HepG2 (cell line): ENCODE measurements around the gene STMN1. TPM values are rescaled to one million over a fixed set of nuclear protein-coding genes. Genes with fewer than 3 reads are reported as not detected.
A peak's percentile ranks its signal among the peaks of the same experiment; 100 is the strongest.

ENCODE experiments used
- CEBPB ChIP-seq: IDR thresholded peaks from 2 replicates; pipeline ENCODE4 v1.6.1; 2011; ENCODE audit warnings: low read depth, low read length, improper control_type of control experiment, borderline replicate concordance
- CREB1 ChIP-seq, 2 experiments: fragments of 450-650 bp in 1 of 2; IDR thresholded peaks; 2 replicates each; pipeline ENCODE4 v1.6.1; 2016 to 2017; ENCODE audit warnings: control low read depth in 1 of 2, mild to moderate bottlenecking in 1 of 2, missing compliant biosample characterization in 1 of 2, missing genetic modification characterization in 1 of 2
- CTCF ChIP-seq: sonication (generic); formaldehyde crosslinking; IDR thresholded peaks from 2 replicates; pipeline ENCODE4 v1.5.0; 2020; ENCODE audit warnings: mild to moderate bottlenecking, missing genetic modification reagents, moderate library complexity
- IRF2 ChIP-seq: IDR thresholded peaks from 2 replicates; pipeline ENCODE4 v1.6.1; 2018; ENCODE audit warnings: missing genetic modification reagents, missing compliant biosample characterization
- KAT8 ChIP-seq: IDR thresholded peaks from 2 replicates; pipeline ENCODE4 v1.6.1; 2016; ENCODE audit warnings: missing genetic modification reagents, missing compliant biosample characterization
- KDM1A ChIP-seq: IDR thresholded peaks from 2 replicates; pipeline ENCODE4 v1.6.1; 2016; ENCODE audit warnings: missing compliant biosample characterization
- MNT ChIP-seq: fragments of 450-650 bp; IDR thresholded peaks from 2 replicates; pipeline ENCODE4 v1.6.1; 2016
- MYC ChIP-seq: sonication (generic); formaldehyde crosslinking; IDR thresholded peaks from 2 replicates; pipeline ENCODE4 v1.9.0; 2021; ENCODE audit warnings: missing genetic modification reagents, borderline replicate concordance
- PHF20 ChIP-seq: sonication (generic); formaldehyde crosslinking; IDR thresholded peaks from 2 replicates; pipeline ENCODE4 v1.5.0; 2020; ENCODE audit warnings: mild to moderate bottlenecking, missing genetic modification reagents
- TBX3 ChIP-seq: fragments of 450-650 bp; IDR thresholded peaks from 2 replicates; pipeline ENCODE4 v1.6.1; 2017; ENCODE audit warnings: antibody characterized with exemption, mild to moderate bottlenecking, inconsistent platforms, borderline replicate concordance
- ZNF33A ChIP-seq: sonication (generic); formaldehyde crosslinking; IDR thresholded peaks from 2 replicates; pipeline ENCODE4 v1.5.1; 2020; ENCODE audit warnings: missing genetic modification reagents, mild to moderate bottlenecking, moderate library complexity, borderline replicate concordance
- ZNF343 ChIP-seq: sonication (generic); formaldehyde crosslinking; IDR thresholded peaks from 2 replicates; pipeline ENCODE4 v1.4.0; 2020; ENCODE audit warnings: mild to moderate bottlenecking, missing genetic modification reagents
- polyA plus RNA-seq, 8 experiments: library from polyadenylated mRNA; depleted of rRNA in 3 of 8; stranded (reverse) in 7 of 8; unstranded in 1 of 8; fragments of >200 nt; fragmentation: Illumina TruSeq in 4 of 8; extraction: Trizol in 4 of 8; gene quantifications; 2 replicates each; pipeline versions ENCODE4 v1.2.1 to v1.2.3, GENCODE V29; 2011 to 2016; ENCODE audit warnings: low read depth in 4 of 8, missing spikeins in 1 of 8, mixed read lengths in 1 of 8; ENCODE audit not compliant: insufficient read depth in 1 of 8
- total RNA-seq, 5 experiments: library from RNA; depleted of rRNA; stranded (reverse); fragments of >200 nt; fragmentation: Illumina TruSeq; extraction: Trizol; gene quantifications; 2 replicates each; pipeline ENCODE4 v1.2.3, GENCODE V29; 2016; ENCODE audit warnings: low read depth in 1 of 5
- TF ChIP-seq, protein P1 (sequence below), 2 experiments: fragments of 450-650 bp in 1 of 2; sonication (generic) in 1 of 2; formaldehyde crosslinking in 1 of 2; IDR thresholded peaks; 2 replicates each; pipeline versions ENCODE4 v1.6.1 to v1.8.0; 2016 to 2022; ENCODE audit warnings: antibody characterized with exemption in 1 of 2, mild to moderate bottlenecking in 1 of 2, missing genetic modification reagents in 1 of 2
- TF ChIP-seq, protein P2 (sequence below): sonication (generic); formaldehyde crosslinking; IDR thresholded peaks from 2 replicates; pipeline ENCODE4 v1.8.1; 2023; ENCODE audit warnings: mild to moderate bottlenecking, missing genetic modification reagents

Gene STMN1
- total and polyA plus RNA-seq, 2 of the 13 experiments (the other 11 are each of a cell fraction or from before 2014, with no cell fraction given) = 45.9 to 409 TPM

- TF ChIP-seq MNT (no peak), MYC (CRISPR knock-in tag) (no peak), CREB1 (IDR thresholded peaks at IDR 0.05) (no peak), CREB1 (CRISPR knock-in tag; IDR thresholded peaks at IDR 0.05) (peak; percentile 43; the same call in 1 of the 2 replicates), ZNF343 (CRISPR knock-in tag) (no peak), KAT8 (CRISPR knock-in tag) (0 out of 2 replicates have a peak, but pooled peaks have one; percentile 15), PHF20 (CRISPR knock-in tag) (no peak), ZNF33A (CRISPR knock-in tag) (no peak), IRF2 (no peak), CTCF (CRISPR knock-in tag) (0 out of 2 replicates have a peak, but pooled peaks have one; percentile 5), KDM1A (CRISPR knock-in tag) (no peak), CEBPB (no peak), TBX3 (no peak)
- TF ChIP-seq, protein P1, sequence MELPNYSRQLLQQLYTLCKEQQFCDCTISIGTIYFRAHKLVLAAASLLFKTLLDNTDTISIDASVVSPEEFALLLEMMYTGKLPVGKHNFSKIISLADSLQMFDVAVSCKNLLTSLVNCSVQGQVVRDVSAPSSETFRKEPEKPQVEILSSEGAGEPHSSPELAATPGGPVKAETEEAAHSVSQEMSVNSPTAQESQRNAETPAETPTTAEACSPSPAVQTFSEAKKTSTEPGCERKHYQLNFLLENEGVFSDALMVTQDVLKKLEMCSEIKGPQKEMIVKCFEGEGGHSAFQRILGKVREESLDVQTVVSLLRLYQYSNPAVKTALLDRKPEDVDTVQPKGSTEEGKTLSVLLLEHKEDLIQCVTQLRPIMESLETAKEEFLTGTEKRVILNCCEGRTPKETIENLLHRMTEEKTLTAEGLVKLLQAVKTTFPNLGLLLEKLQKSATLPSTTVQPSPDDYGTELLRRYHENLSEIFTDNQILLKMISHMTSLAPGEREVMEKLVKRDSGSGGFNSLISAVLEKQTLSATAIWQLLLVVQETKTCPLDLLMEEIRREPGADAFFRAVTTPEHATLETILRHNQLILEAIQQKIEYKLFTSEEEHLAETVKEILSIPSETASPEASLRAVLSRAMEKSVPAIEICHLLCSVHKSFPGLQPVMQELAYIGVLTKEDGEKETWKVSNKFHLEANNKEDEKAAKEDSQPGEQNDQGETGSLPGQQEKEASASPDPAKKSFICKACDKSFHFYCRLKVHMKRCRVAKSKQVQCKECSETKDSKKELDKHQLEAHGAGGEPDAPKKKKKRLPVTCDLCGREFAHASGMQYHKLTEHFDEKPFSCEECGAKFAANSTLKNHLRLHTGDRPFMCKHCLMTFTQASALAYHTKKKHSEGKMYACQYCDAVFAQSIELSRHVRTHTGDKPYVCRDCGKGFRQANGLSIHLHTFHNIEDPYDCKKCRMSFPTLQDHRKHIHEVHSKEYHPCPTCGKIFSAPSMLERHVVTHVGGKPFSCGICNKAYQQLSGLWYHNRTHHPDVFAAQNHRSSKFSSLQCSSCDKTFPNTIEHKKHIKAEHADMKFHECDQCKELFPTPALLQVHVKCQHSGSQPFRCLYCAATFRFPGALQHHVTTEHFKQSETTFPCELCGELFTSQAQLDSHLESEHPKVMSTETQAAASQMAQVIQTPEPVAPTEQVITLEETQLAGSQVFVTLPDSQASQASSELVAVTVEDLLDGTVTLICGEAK (IDR thresholded peaks at IDR 0.05) = no peak
- TF ChIP-seq, protein P1 (CRISPR knock-in tag; IDR thresholded peaks at IDR 0.05) = no peak
- TF ChIP-seq, protein P2, sequence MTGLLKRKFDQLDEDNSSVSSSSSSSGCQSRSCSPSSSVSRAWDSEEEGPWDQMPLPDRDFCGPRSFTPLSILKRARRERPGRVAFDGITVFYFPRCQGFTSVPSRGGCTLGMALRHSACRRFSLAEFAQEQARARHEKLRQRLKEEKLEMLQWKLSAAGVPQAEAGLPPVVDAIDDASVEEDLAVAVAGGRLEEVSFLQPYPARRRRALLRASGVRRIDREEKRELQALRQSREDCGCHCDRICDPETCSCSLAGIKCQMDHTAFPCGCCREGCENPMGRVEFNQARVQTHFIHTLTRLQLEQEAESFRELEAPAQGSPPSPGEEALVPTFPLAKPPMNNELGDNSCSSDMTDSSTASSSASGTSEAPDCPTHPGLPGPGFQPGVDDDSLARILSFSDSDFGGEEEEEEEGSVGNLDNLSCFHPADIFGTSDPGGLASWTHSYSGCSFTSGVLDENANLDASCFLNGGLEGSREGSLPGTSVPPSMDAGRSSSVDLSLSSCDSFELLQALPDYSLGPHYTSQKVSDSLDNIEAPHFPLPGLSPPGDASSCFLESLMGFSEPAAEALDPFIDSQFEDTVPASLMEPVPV (CRISPR knock-in tag) = no peak
These were observed 1.1 kb downstream of the STMN1 start (continued) for GRCh38 chr1:25904943-25905679.
